Measurements from ENCODE around the gene ZCCHC10.

Gene ZCCHC10

DNA sequence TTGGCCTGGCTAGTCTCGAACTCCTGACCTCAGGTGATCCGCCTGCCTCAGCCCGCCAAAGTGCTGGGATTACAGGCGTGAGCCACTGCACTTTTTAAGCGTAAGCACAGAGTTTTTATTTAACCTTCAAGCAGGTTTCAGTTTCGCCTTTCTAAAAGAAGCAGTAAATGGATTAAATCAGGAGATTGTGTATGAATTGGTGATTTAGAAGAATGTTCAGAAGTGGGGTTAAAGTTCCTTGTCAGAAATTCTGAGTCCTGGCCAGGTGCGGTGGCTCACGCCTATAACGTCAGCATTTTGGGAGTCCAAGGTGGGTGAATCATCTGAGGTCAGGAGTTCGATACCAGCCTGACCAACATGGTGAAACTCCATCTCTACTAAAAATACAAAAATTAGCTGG is 37.6 kb upstream of the ZCCHC10 start:
- peaks cover 4% of the 10 kb centered on the region for H3K36me3 ChIP-seq (ENCODE audit: control insufficient read depth, insufficient read depth, low read length)
- H3K4me3 ChIP-seq (replicated peaks; ENCODE audit: low read depth, low read length): no peak overlapping the region
- TF ChIP-seq, protein P1, sequence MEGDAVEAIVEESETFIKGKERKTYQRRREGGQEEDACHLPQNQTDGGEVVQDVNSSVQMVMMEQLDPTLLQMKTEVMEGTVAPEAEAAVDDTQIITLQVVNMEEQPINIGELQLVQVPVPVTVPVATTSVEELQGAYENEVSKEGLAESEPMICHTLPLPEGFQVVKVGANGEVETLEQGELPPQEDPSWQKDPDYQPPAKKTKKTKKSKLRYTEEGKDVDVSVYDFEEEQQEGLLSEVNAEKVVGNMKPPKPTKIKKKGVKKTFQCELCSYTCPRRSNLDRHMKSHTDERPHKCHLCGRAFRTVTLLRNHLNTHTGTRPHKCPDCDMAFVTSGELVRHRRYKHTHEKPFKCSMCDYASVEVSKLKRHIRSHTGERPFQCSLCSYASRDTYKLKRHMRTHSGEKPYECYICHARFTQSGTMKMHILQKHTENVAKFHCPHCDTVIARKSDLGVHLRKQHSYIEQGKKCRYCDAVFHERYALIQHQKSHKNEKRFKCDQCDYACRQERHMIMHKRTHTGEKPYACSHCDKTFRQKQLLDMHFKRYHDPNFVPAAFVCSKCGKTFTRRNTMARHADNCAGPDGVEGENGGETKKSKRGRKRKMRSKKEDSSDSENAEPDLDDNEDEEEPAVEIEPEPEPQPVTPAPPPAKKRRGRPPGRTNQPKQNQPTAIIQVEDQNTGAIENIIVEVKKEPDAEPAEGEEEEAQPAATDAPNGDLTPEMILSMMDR (IDR thresholded peaks at IDR 0.05; ENCODE audit: insufficient read depth, low read length, poor library complexity, severe bottlenecking): no peak
- DNase-seq (ENCODE audit: extremely low read depth, insufficient read length): no peak
- no peaks in the 10 kb centered on the region for H3K27me3 ChIP-seq (replicated peaks; ENCODE audit: control insufficient read depth, insufficient read depth, low read length)

DNA sequence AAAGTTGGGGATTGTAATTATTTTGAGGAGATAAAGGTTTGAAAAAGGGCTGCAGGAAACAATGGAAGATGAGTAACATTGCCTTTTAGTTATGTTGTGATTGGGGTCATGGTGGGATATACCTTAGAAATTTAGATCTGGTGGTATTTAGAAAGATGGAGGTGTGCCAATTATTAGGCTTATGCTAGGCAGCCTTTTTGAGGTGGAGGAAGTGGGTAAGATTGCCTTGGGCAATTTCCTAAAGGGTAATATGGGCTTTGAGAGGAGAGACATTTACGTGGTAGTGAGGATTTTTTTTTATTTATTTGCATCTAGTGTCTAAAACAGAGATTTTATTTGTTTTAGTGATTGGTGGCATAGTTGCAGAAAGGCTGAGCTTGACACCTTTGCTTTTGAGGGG is 35.9 kb upstream of the ZCCHC10 start:
- DNase-seq (ENCODE audit: extremely low read depth, insufficient read length): no peak

DNA sequence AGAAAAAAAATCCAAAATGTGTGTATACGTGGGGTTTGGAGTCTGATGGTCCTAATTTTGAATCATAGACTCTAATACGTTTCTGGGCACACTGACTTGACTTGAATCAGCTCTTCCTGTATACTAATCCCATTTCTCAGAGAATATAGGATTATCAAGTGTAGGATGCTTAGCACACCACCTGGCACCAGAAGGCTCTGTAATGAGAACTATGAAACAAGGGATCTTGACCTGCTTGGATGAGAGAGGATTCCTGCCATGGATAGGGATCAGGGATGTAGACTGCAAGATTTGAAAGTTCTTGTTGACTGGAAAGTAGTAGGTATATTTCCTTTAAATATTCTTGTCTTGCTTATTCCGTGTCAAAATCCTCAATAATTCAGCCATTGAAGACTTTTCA is 33.3 kb upstream of the ZCCHC10 start:
- TF ChIP-seq, protein P1 (IDR thresholded peaks at IDR 0.05; ENCODE audit: insufficient read depth, low read length, poor library complexity, severe bottlenecking): no peak
- Histone ChIP-seq H3K4me3 (replicated peaks; ENCODE audit: low read depth, low read length) (no peak overlapping the region), H3K27me3 (replicated peaks; ENCODE audit: control insufficient read depth, insufficient read depth, low read length) (no peaks in the 10 kb centered on the region), H3K36me3 (ENCODE audit: control insufficient read depth, insufficient read depth, low read length) (no peaks in the 10 kb centered on the region)
- DNase-seq (ENCODE audit: extremely low read depth, insufficient read length): no peak

More for the DNA sequence above, 35.9 kb upstream of the ZCCHC10 start:
- Histone ChIP-seq H3K4me3 (replicated peaks; ENCODE audit: low read depth, low read length) (no peak overlapping the region), H3K36me3 (ENCODE audit: control insufficient read depth, insufficient read depth, low read length) (peaks cover 2% of the 10 kb centered on the region; the same call in 1 of the 2 replicates), H3K27me3 (replicated peaks; ENCODE audit: control insufficient read depth, insufficient read depth, low read length) (no peaks in the 10 kb centered on the region)
- TF ChIP-seq, protein P1 (IDR thresholded peaks at IDR 0.05; ENCODE audit: insufficient read depth, low read length, poor library complexity, severe bottlenecking): no peak

- no peak for DNase-seq (ENCODE audit: extremely low read depth, insufficient read length)
- Histone ChIP-seq H3K27me3 (replicated peaks; ENCODE audit: control insufficient read depth, insufficient read depth, low read length) (no peaks in the 10 kb centered on the region), H3K4me3 (replicated peaks; ENCODE audit: low read depth, low read length) (no peak overlapping the region), H3K36me3 (ENCODE audit: control insufficient read depth, insufficient read depth, low read length) (no peaks in the 10 kb centered on the region; the same call in 1 of the 2 replicates)
- TF ChIP-seq, protein P1 (IDR thresholded peaks at IDR 0.05; ENCODE audit: insufficient read depth, low read length, poor library complexity, severe bottlenecking): no peak
These were observed 30.5 kb upstream of the ZCCHC10 start for GRCh38 chr5:133056891-133057290.

DNA sequence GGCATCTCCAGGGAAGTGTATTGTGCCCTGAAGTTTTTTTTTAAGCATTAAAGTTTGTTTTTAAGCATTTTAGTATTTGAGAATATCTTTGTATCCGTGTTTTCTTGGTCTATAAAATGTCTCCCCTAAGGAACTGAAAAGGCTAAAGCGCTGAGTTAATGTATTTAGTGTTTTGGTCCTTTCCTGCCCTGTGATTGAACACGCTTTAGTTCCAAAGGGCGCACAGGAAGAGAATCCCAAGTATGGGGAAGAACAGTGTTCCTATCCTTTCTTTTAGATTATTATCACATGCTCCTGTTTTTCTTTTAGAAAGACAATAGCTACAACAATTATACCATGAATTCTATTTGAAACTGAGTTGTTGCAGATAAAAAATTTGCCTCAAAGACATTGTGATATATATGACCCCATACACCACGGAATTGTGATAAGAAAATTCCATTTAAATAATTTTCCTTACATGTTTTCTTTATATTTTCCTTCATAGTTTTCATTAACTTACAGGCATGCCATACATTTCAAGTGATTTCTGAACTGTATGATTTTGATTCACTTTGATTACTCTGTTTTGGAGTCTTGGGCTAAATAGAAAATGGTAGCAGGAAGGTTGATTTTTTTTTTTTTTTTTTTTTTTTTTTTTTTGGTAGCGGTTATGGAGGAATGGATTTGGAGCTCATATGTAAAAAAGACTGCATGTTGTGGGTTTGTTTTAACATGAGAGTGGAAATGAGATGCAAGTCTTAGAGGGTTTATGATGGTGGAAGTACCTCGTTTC is 28.5 kb upstream of the ZCCHC10 start:
- TF ChIP-seq, protein P1 (IDR thresholded peaks at IDR 0.05; ENCODE audit: insufficient read depth, low read length, poor library complexity, severe bottlenecking): no peak
- no peaks in the 10 kb centered on the region for H3K27me3 ChIP-seq (replicated peaks; ENCODE audit: control insufficient read depth, insufficient read depth, low read length)
- no peak overlapping the region for H3K4me3 ChIP-seq (replicated peaks; ENCODE audit: low read depth, low read length)
- DNase-seq (ENCODE audit: extremely low read depth, insufficient read length): no peak
- H3K36me3 ChIP-seq (ENCODE audit: control insufficient read depth, insufficient read depth, low read length): no peaks in the 10 kb centered on the region; the same call in 1 of the 2 replicates

All from GM06990 (cell line).